ENCODE data around the gene FLOT2.

The FLOT2 gene

DNA sequence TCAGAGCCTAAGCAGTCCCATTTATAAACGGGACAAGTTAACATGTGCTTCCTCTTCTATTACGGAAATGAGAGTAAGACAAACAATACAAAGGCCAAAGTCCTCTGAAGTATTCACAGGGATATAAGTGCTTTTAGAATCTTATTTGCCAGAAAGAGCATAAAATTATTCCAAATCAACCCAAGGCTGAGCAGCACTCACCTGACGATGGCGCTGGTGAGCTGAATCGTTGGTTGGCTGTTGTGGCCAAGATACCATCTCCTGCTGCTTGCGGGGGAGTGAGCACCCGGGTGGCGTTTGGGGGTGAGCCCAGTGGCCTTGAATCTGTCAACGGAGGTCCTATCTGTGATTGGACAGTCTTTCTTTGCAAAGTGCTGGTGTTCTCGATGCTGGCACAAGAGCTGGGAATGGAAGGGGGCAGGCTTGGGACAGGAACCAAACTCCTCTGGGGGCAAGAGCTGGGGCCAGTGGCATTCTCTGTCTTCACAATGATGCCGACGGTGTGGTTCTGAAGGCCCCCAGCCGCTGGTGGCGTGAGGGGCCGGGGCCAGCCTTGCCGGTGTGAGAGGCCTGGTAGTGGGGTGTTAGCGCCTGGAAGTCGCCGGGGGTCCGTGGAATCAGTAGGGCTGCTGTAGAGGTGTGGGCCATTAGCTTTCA lies 14.9 kb upstream of the FLOT2 start:
- TF ChIP-seq, protein P1, sequence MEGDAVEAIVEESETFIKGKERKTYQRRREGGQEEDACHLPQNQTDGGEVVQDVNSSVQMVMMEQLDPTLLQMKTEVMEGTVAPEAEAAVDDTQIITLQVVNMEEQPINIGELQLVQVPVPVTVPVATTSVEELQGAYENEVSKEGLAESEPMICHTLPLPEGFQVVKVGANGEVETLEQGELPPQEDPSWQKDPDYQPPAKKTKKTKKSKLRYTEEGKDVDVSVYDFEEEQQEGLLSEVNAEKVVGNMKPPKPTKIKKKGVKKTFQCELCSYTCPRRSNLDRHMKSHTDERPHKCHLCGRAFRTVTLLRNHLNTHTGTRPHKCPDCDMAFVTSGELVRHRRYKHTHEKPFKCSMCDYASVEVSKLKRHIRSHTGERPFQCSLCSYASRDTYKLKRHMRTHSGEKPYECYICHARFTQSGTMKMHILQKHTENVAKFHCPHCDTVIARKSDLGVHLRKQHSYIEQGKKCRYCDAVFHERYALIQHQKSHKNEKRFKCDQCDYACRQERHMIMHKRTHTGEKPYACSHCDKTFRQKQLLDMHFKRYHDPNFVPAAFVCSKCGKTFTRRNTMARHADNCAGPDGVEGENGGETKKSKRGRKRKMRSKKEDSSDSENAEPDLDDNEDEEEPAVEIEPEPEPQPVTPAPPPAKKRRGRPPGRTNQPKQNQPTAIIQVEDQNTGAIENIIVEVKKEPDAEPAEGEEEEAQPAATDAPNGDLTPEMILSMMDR (IDR thresholded peaks at IDR 0.05; ENCODE audit: low read depth, low read length, poor library complexity, severe bottlenecking), result peak; percentile 53
- no peak for TF ChIP-seq EZH2phosphoT487 (IDR thresholded peaks at IDR 0.05; ENCODE audit: borderline replicate concordance, low read length)
- peaks cover 96% of the 10 kb centered on the region for H3K36me3 ChIP-seq (ENCODE audit: control insufficient read depth, low read length)

DNA sequence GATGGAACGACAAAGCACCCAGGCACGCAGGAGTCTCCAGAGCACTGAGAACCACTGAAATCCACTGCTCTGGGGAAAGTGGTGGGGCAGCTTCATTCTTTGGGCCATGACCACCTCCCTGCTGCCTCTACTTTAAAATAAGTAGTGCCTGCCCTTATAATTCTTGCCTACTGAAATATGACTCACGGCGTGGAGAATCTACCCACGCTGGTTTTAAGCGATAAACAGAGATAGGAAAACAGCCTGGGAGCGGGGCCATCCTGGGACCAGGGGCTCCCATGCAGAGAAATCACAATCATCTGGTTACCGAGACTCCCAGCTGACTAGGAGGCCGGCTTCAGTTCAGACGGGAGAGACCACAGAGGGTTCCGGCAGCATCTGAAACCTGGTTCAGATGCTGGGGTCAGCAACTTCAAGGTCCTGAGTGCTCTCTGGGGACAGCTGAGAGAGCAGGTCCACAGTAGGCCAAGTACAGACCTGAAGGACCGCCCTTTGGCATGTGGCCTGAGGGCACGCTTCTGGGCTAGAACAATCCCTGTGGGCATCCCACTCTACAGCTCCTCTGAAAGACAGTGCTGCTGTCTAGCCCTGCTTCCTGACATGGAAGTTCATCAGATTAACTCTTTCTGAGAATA lies 14.0 kb upstream of the FLOT2 start:
- no peak overlapping the region for H3K27ac ChIP-seq (ENCODE audit: low read depth, low read length)
- H3K79me2 ChIP-seq (ENCODE audit: control insufficient read depth, low read length), result no peaks in the 10 kb centered on the region
- H3K27me3 ChIP-seq (ENCODE audit: control insufficient read depth, low read length), result no peaks in the 10 kb centered on the region
- no peaks in the 10 kb centered on the region; the same call in 1 of the 2 replicates for H4K20me1 ChIP-seq (ENCODE audit: control insufficient read depth, insufficient read depth, low read depth, low read length)
- H3K4me1 ChIP-seq (ENCODE audit: control insufficient read depth, low read length), result no peaks in the 10 kb centered on the region
- TF ChIP-seq EZH2phosphoT487 (IDR thresholded peaks at IDR 0.05; ENCODE audit: borderline replicate concordance, low read length), result no peak
- TF ChIP-seq, protein P1 (IDR thresholded peaks at IDR 0.05; ENCODE audit: low read depth, low read length, poor library complexity, severe bottlenecking), result no peak
- H3K9me3 ChIP-seq (ENCODE audit: control insufficient read depth, insufficient read depth, low read length), result no peaks in the 10 kb centered on the region
- H3K4me2 ChIP-seq (ENCODE audit: low read length), result no peak overlapping the region
- H3K36me3 ChIP-seq (ENCODE audit: control insufficient read depth, low read length), result peaks cover 96% of the 10 kb centered on the region
- no peaks in the 10 kb centered on the region; the same call in 1 of the 2 replicates for H3F3A ChIP-seq (ENCODE audit: control insufficient read depth, insufficient read depth)
- no peak overlapping the region for H3K4me3 ChIP-seq (ENCODE audit: low read length)
- no peaks in the 10 kb centered on the region for H3K9me2 ChIP-seq (replicated peaks; ENCODE audit: control insufficient read depth, low read length)

More for the DNA sequence above, 14.9 kb upstream of the FLOT2 start:
- no peaks in the 10 kb centered on the region; the same call in 1 of the 2 replicates for H3F3A ChIP-seq (ENCODE audit: control insufficient read depth, insufficient read depth)
- no peaks in the 10 kb centered on the region for H3K79me2 ChIP-seq (ENCODE audit: control insufficient read depth, low read length)
- no peaks in the 10 kb centered on the region for H3K9me2 ChIP-seq (replicated peaks; ENCODE audit: control insufficient read depth, low read length)
- H3K27me3 ChIP-seq (ENCODE audit: control insufficient read depth, low read length), result no peaks in the 10 kb centered on the region
- no peak overlapping the region for H3K27ac ChIP-seq (ENCODE audit: low read depth, low read length)
- H3K9me3 ChIP-seq (ENCODE audit: control insufficient read depth, insufficient read depth, low read length), result no peaks in the 10 kb centered on the region
- no peaks in the 10 kb centered on the region; the same call in 1 of the 2 replicates for H4K20me1 ChIP-seq (ENCODE audit: control insufficient read depth, insufficient read depth, low read depth, low read length)
- no peak overlapping the region for H3K4me2 ChIP-seq (ENCODE audit: low read length)
- no peaks in the 10 kb centered on the region for H3K4me1 ChIP-seq (ENCODE audit: control insufficient read depth, low read length)
- no peak overlapping the region for H3K4me3 ChIP-seq (ENCODE audit: low read length)

DNA sequence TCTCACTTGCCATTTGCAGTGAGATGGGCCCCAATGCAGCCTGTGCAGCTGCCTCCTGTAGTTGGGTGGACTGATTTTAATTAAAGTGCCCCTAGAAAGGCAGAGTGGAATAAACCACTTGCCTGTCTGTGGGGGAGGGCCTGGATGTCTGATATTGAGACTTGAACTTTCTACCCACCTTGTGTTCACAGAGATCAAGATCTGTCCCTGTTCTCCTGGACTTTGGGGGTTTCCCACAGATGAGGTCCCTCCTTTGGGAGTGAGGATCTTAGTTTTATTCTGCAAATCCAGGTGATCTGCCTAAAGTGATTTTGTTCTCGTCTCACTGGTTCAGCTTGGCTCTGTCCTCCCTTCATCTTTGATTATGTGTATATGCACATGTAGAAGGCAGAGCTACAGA lies 13.0 kb upstream of the FLOT2 start:
- Histone ChIP-seq H3K36me3 (ENCODE audit: control insufficient read depth, low read length) (peaks cover 90% of the 10 kb centered on the region), H4K20me1 (ENCODE audit: control insufficient read depth, insufficient read depth, low read depth, low read length) (no peaks in the 10 kb centered on the region; the same call in 1 of the 2 replicates), H3K4me3 (ENCODE audit: low read length) (no peak overlapping the region), H3K9me3 (ENCODE audit: control insufficient read depth, insufficient read depth, low read length) (no peaks in the 10 kb centered on the region), H3K4me1 (ENCODE audit: control insufficient read depth, low read length) (no peaks in the 10 kb centered on the region), H3K9me2 (replicated peaks; ENCODE audit: control insufficient read depth, low read length) (no peaks in the 10 kb centered on the region), H3K27ac (ENCODE audit: low read depth, low read length) (no peak overlapping the region), H3K4me2 (ENCODE audit: low read length) (no peak overlapping the region), H3F3A (ENCODE audit: control insufficient read depth, insufficient read depth) (peaks cover 3% of the 10 kb centered on the region), H3K79me2 (ENCODE audit: control insufficient read depth, low read length) (no peaks in the 10 kb centered on the region), H3K27me3 (ENCODE audit: control insufficient read depth, low read length) (no peaks in the 10 kb centered on the region)
- TF ChIP-seq, protein P1 (IDR thresholded peaks at IDR 0.05; ENCODE audit: low read depth, low read length, poor library complexity, severe bottlenecking), result no peak
- no peak for TF ChIP-seq EZH2phosphoT487 (IDR thresholded peaks at IDR 0.05; ENCODE audit: borderline replicate concordance, low read length)

Measured in DOHH2 (cell line).